HG02642 (cell line): ENCODE measurements around the gene NFRKB.
"Not testable (repeated sequence)": the region's sequence is repeated elsewhere in the genome, so short reads cannot be mapped to it uniquely, and the experiment has no call there.

Source experiments
- ATAC-seq: cut with Tn5 transposase; IDR thresholded peaks from one replicate; pipeline ENCODE4 v1.9.1; 2021; ENCODE audit warnings: mild to moderate bottlenecking; ENCODE audit not compliant: unreplicated experiment, poor library complexity

The NFRKB gene

DNA sequence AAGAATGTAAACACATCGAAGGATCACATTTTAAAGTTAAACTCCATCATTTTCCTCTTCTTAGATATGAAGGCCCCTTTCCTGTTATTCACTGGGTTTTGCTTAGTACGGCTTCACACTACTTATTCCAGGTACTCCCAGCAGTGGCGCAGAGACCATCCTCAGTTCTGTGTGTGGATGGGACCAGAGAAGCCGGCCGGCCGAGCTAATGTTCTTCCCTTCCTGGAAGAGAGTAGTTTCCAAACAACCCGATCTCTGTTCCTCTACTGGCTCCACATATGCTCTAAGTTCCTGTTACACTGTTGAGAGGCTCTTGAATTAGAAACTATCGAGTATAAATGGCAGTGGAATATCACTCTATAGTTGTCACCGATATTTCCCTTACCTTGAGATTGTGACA is 684 bp upstream of the NFRKB start:
- ATAC-seq: no peak

DNA sequence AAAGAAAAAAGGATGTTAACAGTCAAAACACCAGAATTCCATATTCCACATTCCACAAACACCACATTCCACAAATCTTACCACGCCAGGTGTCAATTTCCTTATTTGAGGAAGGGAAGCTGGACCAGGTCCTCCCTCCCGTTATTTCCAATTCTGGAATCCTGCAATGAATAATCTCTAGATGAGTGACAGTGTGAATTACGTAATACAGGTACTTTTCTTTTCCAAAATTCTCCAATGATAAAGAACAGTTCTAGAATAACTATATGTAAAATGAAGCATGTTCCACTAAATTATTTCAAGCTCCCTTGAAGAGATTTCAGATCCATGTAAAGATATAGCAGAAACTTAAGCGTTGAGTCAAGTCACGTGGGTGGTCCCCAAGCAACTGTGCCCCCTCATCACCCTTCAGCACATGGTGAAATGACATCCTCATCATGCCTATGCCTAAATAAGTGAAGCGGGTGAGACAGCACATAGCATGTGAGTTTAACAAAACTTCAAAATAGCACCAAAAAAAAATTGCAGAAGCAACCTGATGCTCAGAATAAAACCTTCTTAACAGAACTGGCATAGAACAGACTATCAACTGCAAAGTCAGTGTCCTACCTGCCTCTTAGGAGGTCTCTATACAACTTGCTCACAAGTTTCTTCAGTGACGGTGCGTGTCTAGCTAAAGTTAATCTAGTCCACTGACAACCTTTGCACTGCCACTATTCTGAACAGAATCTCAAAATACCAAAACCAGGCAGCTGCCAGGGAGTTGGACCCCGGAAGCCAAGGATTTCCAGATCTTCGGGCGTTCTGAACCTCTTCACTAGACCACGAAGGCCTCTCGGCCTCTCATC is 876 bp downstream of the NFRKB start:
- ATAC-seq: peak; percentile 15

DNA sequence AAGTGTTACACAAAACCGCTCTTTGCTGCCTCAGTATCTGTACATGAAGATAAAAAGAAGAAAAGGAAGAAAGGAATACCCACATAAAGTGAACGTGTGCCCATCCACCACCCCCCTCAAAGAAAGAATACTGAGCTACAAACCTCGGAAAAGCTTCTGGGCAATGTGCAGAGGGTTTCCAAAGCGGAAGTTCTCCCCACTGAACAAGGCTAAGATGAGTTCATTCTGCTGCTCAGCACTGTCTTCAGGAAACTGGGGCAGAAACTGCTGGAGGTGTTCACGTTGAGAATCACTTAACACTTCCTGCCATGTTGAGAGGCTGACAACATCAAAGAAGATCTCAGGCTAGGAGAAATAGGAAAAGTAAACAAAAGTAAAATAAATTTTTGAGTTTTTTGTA is 6.9 kb downstream of the NFRKB start:
- no peak for ATAC-seq

DNA sequence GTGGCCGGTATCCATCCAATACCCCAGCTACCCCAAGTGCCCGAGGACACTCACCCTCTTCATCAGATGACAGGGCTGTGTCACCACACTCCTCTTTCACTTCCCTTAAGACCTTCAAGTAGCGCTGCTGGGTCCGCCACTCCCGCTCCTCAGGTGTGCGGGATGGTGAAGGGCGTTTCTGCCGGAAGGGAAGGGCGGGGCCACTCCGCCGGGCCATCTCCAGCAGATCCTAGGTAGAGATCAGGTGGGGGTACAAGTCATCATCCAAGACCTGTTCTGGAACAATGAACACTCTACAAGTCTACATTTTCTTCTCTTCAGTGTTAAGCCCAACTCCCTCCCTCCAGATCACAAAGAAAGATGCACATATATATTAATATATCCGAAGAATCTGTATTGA is 10.0 kb downstream of the NFRKB start:
- no peak for ATAC-seq

DNA sequence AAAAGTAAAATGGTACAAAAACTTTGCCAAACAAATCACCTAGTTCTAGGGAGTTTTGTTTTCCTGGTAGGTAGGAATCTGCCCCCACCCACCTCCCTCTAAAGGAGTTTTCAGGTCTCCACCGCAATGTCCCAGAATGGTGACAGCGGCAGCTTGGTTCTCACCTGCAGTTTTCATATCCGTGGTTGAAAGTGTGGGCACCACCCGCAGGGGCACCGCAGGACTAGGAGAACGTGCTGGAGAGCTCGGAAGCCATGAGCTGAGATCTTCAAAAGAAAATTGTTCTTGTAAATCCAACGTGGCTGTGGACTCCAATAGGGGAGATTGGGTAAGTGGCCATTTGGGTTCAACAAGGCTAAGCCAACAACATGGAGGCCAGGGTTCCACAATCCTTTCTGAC is 10.8 kb downstream of the NFRKB start:
- no peak for ATAC-seq

DNA sequence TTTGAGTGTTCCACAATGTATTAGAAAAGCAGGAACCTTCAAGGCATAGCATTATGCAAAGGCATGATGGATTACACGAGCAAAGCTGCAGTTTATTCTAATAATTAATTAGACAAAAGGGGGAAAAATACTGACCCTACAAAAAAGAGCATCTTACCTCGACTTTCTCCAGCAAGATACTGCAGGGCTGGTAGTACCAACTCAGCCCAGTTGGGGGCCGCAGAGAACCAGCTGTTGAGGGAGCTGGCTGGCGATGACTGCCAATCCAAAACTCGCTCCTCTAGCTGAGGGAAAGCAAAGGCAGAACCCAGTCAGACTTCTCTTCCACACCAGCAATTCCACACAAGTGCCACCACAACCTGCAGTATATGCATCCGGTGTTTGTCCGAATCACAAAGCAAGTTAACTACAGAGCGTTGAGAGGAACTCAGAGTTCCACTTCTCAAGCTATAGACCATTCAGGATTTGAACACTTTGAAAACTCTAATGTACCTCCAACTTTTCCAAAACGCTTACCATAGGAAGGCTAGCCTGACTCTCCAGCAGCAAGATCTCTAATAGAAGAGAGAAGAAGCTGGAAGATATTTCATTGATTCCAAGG is 13.7 kb downstream of the NFRKB start:
- ATAC-seq: no peak

DNA sequence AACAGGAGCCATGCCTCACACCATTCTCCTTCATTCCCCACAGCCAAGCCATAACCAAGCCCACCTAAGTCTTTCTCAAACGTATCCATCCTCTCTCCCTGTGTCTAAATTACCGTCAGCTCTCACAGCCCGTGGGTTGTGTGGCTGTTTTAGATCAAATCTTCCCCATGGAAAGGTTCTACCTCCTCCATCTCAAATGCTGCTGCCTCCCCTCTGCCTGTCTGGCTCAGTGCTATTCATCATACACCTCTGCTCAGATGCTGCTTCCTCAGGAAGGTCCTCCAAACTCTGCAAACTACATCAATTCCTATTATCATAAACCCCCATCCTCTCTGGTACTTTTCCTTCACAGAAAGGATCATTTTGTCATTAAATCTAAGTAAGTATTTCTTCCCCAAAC is 15.1 kb downstream of the NFRKB start:
- ATAC-seq: no peak

DNA sequence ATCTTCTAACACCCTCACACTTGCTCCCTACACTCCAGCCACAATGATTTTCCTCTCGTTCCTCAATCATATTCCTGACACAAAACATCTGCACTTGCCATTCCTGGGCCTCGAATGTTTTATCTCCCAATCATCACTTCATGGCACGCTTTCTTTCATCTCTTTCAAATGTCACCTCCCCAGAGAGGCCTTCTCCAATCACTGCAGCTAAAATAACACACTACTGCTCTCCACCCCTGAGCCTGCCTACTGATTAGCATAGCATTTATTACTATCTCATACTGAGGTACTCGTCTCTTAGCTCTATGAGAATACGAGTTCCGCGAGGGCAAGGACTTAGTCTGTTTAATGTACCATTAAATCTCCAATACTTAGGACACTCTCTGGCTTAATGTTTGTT is 23.5 kb downstream of the NFRKB start:
- no peak for ATAC-seq

DNA sequence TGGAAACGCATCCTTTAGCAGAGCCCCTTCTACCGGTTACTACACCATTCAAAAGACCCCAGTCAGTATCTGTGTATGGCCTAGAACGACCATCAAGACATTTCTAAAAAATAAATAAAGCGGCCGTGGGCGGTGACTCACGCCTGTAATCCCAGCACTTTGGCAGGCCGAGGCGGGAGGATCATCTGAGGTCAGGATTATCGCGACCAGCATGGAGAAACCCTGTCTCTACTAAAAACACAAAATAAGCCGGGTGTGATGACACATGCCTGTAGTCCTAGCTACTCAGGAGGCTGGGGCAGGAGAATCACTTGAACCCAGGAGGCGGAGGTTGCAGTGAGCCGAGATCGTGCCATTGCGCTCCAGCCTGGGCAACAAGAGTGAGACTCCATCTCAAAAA is 26.8 kb downstream of the NFRKB start:
- ATAC-seq: not testable (repeated sequence)

DNA sequence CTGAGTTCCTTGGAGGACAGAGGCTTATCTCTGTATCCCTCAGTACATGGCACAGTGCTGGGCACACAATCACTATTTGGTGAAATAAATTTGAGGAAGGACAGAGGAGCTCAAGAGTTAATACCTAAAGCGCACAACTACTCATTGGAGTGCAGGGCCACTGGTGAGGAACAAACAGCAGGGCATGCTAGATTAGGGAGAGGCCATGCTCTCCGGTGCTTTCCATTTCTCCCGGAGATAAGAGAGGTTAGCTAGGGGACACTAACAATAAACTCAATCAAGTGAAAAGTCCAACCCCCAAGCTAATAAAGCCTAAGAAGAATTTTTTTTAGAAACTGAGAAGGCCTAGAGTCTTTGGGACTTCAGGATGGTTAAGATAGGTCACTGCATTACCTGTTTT is 29.1 kb downstream of the NFRKB start:
- no peak for ATAC-seq

DNA sequence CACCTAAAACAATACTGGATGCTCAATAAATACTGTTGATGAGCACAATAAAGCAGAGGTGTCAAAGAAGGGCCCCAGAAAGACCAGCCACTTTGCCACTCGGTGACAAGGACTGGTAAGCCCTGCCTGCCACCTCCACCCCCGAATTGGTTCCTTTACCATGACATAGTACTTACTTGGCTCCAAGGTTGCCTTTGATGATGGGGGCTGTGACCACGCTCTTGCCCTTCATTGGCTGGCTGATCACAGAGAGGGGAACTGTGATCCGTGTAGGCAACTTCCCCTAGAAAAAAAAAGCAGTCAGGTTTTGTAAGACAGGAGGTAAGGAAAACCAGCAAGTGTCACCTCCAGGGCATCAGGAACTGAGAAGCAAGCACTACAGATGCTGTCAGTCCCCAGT is 29.7 kb downstream of the NFRKB start:
- ATAC-seq: no peak

DNA sequence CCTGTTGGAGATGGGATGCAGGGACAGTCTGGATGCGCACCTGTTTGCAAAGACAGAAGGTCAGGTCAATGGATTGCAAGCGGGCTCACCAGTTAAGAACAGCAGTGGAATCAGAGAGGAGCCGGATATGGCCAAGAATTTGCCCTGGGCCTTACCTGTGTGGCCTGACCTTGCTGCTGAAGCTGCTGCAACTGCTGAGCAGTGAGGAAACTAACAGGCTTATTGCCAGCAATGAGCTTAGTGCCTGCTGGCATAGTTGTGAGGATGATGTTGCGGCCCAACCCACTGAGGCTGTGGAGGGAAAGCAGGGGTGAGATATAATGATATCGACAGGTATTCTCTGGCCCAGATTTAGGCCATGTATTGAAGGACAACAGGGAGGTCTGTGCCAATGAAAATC is 30.6 kb downstream of the NFRKB start:
- no peak for ATAC-seq

DNA sequence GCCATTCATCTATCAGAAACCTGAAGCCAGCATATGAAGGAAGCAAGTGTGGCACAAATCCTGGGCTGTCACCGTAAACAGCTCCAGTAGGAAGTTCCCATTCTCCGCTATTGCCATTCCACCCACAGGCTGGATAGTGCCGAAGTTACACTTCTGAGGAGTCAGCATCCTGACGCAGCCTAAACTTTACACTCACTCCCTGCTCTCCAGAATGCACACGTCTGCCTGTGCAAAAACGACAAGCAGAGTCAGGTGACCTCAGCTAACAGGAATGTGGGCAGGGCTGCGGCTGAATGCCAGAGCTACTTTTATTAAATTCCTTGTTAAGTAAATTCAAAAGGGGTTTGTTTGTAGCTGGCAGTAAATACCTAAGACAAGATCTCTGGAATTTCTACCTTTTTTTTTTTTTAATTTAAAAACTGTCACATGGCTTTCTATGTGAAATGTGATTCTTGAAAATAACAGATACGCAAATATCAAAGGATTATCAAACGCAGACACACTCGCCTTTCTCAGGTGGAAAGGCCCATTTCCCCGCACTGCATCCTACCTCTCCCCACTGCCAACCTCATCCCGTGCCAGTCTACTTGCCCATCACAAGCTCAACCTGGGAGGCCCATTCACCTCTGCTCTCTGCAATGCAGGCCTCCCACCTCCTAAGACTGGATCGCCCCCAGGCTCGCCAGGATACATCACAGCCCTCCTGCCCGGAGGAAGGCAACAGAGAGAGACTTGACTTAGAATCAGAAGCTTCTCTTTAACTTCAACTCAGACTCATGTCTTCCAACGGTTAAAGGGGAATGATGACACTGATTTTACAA is 33.5 kb downstream of the NFRKB start:
- ATAC-seq: no peak

DNA sequence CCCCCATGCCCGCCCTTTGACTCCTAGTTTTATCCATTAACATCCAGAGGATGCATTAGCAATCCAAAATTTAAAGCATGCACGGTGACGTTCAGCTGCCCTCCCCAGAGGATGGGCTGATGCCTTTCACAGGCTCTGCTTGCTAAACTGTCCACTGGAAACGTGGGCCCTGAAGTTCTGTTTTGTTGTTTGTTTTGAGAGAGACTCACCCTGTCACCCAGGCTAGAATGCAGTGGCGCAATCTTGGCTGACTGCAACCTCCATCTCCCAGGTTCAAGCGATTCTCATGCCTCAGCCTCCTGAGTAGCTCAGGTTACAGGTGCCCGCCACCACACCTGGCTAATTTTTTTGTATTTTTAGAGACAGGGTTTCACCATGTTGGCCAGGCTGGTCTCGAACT is 39.3 kb downstream of the NFRKB start:
- no peak for ATAC-seq

DNA sequence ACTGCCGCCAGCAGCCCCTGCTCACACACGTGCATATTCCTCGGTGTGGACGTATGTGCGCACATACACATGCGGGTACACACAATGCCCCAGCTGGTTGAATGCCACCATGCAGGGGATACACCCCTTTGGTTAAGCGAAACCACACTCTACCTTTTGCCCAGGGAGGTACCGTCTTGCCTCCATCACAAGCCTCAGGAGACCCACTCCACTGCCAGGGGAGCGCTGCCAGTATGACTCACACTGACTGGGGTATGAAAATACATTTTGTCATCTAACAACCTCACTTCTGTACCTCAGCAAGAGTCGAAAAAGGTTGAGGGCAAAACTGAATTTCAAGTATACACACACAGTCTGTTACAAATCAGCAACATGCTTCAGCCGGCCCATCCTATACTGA is 40.3 kb downstream of the NFRKB start:
- ATAC-seq: no peak

DNA sequence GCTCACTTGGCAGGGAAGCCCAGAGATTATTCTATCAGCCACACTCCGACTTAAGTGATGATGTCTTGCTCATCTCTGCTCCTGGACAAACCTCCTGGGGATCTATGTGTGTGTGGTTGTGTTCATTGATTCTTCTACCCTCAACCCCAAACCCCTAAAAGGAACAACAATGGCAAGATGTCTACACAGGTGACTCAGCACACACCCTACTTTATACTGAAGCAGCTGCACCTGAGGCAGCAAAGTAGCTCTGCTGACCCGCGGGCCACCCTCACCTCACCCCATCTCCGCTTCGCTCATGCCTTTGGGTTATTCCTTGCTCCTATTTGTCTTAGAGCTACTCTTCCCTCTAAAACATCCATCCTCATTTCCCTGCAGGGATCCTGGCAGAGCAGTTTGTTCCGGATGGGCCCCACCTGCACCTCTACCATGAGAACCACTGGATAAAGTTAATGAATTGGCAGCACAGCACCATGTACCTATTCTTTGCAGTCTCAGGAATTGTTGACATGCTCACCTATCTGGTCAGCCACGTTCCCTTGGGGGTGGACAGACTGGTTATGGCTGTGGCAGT is 41.1 kb downstream of the NFRKB start:
- no peak for ATAC-seq

DNA sequence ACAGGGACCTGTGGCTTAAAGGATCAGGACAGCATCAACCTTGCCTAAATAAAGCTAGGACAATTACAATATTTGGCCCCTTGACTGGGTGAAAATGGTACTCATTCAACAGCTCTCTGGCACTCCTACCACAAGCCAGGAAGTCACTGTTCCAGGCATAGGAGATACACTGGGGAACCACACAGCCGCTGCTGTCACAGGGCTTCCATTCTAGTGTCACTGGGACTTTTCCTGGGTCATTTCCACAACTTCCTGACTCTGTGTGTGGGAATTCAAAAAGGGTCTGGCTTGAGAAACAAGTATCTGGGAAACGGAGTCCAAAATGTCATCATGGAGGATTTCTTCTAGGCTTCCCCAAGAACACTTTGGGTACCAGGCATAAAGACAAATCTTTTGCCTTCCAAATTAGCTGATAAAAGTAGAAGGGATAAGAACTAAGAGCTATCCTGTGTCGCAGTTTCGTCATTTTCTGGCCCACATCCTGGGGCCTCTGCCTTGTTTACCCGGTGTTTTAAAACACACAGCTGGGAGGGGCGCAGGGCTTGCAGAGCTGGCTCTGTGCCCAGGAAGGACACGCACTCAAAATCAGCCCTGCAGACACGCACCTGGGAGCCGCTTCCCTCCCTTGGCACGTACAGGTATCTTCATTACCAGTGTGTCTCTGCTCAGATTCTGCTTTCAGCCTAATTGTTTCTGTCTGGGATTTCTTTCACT is 41.7 kb downstream of the NFRKB start:
- no peak for ATAC-seq

DNA sequence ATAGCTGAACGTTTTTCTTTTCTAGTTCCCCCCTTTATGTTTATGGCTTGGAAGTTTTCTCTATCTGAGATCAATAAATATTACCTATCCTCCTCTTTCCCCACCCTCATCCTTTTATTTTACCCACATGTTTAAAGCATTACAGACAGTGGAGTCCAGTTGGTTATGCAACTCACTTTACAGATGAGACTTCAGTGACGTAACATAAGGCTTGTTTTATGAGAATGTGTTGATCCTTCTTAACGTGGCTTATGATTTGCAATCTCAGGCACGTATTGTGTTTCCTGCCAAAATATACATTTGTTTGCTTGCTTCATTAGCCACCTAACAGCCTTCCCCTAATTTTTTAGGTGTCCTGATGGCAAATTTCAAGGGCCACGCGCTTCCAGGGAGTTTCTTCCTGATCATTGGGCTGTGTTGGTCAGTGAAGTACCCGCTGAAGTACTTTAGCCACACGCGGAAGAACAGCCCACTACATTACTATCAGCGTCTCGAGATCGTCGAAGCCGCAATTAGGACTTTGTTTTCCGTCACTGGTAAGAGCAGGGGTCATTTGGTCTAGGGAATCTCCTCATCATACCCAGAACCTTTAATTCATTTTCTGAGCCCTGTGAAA is 43.1 kb downstream of the NFRKB start:
- no peak for ATAC-seq

DNA sequence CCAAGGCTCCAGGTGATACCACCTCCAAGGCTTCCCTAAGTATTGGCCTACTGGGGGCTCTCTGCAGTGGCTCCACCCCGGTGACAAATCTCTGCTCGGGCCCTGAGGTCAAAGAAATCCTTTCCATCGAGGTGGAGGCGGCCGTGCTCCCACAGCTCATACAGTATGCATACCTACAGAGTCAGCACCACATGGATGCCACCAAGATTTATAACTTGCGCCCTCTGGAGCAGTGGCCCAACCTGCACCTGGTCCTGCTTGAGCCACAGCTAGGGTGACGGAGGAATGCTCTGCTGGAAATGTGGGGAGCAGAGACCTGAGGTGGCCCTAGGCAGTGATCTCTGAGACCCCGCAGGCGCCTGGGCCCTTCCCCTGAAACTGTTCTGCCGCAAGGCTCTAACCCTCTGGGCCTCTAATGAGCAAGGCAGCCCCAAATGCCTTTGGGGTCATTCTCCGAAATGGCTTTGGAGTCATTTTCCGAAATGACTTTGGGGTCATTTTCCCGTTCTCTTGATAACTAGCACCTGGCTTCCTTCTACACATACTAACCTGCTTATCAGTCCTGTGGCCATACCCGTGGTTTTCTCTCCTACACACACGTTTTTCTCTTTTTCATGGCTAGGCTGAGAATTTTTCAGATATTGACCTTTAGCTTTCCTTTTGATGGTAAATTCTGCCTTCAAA is 45.8 kb downstream of the NFRKB start:
- ATAC-seq: no peak
